ENCODE measurements around the gene TP53I13.
"Not testable (repeated sequence)": the region's sequence is repeated elsewhere in the genome, so short reads cannot be mapped to it uniquely, and the experiment has no call there.

TP53I13 gene, protein sequence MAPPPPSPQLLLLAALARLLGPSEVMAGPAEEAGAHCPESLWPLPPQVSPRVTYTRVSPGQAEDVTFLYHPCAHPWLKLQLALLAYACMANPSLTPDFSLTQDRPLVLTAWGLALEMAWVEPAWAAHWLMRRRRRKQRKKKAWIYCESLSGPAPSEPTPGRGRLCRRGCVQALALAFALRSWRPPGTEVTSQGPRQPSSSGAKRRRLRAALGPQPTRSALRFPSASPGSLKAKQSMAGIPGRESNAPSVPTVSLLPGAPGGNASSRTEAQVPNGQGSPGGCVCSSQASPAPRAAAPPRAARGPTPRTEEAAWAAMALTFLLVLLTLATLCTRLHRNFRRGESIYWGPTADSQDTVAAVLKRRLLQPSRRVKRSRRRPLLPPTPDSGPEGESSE

DNA sequence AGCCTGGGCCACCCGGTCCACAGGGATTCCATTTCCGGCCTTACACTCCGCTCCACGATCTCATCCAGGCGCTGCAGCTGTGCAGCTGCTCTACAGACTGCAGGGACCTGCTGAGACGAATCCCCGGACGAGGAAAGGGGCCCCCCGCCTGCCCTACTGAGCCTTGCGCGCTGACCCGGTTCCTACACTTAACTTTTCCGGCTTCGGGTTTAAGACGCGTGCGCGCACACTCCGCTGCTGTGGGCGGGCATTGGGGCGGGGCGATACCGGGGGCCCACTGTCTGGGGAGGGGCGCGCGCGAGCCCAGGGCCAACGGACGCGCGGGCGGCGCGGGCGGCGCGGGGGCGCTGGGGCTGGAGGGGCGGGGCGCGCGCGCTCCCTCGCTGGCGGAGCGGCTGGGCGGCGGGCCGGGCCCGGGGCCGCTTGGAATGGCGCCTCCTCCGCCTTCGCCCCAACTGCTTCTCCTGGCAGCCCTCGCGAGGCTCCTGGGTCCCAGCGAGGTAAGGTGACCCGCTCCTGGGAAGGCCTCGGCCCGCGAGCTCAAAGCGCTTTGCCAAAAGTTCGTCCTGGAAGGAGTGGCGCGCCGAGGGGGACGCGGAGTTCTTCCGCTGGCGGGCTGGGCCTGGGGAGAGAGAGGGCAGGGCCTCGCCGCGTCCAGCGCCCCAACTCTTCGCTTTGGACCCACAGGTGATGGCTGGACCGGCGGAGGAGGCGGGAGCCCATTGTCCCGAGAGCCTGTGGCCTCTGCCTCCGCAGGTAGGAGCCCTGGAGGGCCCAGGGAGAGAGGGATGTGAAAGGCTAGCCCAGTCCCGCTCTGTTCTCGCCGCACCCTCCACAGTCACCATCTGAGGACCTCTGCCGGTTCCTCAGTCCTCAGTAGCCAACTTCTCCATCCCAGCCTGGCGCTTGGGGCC, at the start of gene TP53I13:
Gene TP53I13 (plus strand): TSS at position 371 of the 914 bp plus-strand sequence. CDS start 58 bp downstream, at position 429.
- peak; percentile 91 for DNase-seq

DNA sequence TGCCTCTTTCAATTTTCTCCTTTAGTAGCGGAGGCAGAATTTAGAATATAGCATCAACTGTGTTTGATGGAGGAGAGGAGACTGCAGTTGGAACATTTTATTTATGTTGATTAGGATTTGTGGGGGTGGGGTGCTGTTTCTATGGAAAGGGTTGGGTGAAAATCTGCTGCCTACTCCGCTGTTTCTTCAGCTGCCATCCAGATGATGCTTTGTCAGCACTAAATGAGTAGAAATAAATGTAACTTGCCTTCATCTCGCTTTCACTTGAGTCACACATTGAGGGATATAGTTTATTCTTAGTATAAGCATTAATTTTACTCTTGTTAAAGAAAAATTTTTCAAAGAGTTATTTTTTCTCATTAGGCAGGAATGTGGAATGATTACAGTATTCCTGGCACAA, 43.8 kb upstream of the TP53I13 start:
- no peak for DNase-seq

DNA sequence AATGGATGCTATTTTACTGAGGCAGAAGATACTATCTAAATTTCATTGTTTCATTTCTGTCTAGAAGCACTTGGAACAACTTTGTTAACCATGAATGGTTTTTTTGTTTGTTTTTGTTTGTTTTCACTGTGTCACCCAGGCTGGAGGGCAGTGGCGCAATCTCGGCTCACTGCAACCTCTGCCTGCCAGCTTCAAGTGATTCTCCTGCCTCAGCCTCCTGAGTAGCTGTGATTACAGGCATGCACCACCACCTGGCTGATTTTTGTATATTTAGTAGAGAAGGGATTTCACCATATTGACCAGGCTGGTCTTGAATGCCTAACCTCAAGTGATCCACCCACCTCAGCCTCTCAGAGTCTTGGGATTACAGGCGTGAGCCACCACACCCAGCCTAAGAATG, 42.2 kb upstream of the TP53I13 start:
- no peak for DNase-seq

DNA sequence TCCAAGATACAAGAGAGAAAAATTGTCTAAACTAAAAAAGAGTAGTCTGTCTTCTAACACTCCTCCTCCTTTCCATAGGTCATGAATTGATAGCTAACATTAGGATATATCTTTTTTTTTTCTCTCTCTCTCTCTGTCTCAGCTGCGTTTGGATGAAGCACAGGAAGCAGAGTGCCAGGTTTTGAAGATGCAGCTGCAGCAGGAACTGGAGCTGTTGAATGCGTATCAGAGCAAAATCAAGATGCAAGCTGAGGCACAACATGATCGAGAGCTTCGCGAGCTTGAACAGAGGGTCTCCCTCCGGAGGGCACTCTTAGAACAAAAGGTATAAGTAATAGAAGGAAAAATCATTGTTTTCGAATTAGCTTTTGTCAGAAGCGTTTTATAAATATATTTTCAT, 34.5 kb upstream of the TP53I13 start:
- no peak for DNase-seq

DNA sequence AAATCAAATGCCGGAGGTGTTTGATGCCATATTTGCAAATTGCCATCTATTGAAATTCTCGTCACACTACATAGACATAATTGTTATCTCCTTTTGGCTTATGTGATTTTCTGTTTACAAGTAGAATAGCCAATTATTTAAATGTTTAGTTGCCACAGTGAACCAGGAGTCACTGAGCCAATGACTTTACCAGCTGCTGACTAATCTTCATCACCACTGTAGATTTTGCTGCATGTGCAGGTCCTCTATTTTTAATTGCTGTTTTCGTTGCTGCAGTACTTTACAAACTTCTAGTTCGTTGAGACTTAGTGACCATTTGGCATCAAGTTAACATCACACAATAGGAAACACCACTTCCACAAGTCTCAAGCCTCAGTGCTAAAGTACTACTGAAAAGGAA, 24.4 kb upstream of the TP53I13 start:
- DNase-seq: no peak

DNA sequence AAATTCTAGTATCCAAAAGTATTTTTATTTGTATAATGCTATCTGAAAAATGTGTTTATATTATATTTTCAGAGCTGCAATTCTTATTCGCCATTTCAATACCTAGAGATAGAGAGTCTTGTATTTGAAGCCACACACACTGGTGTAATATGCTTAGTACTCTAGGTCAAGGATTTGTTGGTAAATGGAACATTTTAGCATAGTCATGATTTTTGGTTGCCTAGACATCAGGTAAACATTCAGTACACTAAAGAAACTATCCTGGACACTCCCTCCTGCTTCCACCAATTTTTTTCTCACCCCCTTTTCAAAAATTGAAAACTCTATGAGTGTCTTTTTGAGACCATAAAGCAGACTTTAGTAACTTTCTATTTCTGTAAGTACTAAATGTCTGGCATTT, 22.4 kb upstream of the TP53I13 start:
- no peak for DNase-seq

DNA sequence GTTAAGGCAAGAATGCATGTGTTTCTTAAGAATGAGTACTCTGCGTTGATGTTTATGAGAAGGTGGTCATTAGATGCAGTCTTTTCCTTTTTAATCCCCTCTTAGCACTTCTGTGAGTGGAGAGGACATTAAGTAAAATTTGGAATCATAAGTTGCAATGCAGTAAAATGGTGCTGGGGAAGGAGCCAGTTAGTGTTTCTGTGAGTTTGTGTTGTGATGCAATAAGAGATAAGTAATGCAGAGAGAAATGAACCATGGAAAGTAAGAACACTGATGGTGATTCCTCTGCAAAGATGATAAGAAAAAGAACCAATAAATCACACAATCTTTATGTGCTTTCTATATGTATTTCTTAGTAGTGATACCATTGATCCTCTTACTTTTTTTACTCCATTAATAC, 21.7 kb upstream of the TP53I13 start:
- no peak for DNase-seq

DNA sequence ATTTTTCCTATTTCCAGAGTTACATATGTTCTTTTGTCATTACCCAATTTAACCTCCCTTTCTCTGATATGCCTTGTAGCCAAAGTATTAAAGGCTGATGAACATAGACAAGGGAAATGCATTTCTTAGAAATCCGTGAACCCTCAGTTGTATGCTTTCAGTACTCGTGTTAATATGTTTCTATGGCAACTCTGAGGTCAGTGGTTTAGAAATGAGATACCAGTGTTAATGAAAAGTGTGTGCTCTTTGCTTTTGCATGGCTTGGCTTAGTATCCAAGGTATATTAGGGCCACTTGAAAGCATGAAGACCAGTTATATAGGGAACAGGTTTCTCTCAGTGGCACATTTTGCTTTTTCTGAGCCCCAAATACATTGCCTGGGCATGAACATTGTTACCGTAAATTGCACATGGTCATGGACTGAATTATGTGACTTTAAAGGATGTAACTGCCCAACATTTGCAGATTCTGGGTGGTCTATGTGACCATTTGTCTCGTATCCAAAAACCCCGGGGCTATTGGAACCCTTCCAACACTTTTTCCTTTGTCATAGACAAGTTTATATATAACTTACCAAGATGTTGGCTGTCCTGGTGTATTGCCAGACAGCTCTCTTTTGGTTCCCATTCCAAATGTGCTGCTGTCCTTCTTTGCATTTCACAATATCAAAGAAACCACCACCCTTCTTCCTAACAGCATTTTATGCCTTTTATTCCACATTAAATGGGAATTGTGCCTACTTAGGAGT, 19.2 kb upstream of the TP53I13 start:
- no peak for DNase-seq

DNA sequence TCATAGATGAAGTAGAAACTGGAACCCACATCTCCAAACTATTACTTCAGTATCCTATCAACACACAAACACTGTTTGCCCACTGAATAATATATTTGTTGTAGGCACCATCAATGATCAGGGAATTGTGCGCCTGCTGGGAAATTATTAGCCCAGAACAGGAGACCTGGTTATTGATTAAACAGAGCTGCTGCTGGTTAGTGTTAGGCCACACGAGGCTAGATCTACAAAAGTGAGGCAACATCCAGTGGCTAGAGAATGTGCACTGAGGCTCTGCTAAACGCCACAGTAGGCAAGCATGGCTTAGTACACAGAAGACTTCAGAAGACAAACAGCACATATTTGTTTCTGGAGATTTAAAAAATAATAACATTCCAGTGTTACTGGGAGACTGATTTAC, 12.7 kb upstream of the TP53I13 start:
- no peak for DNase-seq

DNA sequence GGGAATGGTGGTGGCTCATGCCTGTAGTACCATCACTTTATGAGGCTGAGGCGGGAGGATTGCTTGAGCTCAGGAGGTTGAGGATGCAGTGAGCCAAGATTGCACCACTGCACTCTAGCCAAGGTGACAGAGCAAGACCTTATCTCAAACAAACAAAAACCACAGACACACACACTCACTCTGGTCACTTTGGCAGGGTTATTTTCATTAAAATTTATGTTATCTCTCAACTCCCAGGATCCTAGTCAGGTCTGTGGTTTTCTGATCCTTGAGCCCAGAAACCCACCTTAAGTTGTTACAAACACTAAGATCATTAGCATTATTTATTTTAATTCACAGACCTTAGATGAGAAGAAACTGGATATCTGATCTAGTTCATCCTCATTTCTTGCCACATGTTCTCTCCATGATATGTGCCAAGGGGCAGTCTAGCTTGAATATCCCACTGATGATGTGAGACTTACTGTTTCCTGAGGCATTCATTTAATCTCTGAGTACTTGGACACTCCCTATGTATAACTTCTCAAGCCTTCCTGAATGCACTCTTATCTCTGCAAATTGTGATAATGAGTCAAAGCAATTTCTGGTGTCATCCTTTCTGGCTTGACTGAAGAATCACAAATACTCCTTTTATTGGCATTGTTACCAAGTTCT, 11.3 kb upstream of the TP53I13 start:
- no peak for DNase-seq

DNA sequence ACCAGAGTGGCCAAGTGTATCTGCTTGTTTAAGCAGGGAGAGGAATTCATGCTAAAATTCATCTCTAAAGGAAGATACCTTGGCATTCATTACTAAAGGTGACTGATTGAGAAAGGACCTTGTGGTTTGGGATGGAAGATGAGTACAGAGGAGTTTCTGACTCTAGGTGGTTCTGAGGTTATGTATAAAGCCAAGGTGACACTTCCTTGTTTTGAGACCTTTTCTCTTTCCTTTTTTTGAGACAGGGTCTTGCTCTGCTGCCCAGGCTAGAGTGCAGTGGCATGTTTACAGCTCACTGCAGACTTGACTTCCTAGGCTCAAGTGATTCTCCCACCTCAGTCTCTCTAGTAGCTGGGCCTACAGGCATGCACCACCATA, 10.8 kb upstream of the TP53I13 start:
- DNase-seq: no peak

DNA sequence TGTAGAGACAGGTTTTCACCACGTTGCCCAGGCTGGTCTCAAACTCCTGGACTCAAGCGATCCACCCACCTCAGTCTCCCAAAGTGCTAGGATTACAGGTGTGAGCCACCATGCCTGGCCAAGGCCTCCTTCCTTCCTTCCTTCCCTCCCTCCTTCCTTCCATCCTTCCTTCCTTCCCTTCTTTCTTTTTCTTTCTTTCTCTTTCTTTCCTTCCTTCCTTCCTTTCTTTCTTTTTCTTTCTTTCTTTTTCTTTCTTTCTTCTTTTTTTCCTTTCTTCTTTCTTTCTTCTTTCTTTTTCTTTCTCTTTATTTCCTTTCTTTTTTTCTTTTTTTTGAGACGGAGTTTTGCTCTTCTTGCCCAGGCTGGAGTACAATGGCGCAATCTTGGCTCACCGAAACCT, 10.4 kb upstream of the TP53I13 start:
- DNase-seq: not testable (repeated sequence)

DNA sequence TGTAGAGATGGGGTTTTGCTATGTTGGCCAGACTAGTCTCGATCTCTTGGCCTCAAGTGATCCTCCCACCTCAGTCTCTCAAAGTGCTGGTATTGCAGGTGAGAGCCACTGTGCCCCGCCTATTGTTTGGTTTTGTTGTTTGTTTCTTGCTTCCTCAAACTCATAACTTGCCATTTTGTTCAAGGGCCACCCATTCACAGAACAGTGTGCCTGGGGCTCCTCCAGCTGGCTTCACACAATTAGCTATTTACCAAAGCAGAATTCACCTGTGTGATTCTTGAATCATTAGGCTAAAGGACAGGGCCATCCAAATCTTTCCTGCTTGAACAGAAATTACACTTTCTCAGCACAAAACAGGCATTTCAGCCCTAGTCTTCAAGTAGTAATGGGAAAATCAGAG, 8.9 kb upstream of the TP53I13 start:
- no peak for DNase-seq

DNA sequence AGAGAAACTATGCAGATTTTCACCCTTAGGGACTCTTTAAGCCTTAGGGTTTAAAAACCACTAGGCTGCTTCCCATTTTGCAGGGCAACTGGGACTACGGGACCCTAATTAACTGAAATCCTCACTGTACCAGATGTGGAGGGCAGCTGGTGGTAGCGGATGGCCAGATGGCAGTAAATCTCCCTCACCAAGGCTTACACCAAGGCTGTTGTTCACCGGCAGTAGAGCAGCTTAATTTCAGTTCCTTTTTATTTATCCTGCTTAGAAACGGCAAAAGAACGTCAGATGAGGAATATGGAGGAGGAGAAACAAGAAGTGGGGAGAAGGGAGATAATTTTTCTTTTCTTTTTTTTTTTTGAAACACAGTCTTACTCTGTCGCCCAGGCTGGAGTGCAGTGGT, 8.2 kb upstream of the TP53I13 start:
- DNase-seq: no peak

DNA sequence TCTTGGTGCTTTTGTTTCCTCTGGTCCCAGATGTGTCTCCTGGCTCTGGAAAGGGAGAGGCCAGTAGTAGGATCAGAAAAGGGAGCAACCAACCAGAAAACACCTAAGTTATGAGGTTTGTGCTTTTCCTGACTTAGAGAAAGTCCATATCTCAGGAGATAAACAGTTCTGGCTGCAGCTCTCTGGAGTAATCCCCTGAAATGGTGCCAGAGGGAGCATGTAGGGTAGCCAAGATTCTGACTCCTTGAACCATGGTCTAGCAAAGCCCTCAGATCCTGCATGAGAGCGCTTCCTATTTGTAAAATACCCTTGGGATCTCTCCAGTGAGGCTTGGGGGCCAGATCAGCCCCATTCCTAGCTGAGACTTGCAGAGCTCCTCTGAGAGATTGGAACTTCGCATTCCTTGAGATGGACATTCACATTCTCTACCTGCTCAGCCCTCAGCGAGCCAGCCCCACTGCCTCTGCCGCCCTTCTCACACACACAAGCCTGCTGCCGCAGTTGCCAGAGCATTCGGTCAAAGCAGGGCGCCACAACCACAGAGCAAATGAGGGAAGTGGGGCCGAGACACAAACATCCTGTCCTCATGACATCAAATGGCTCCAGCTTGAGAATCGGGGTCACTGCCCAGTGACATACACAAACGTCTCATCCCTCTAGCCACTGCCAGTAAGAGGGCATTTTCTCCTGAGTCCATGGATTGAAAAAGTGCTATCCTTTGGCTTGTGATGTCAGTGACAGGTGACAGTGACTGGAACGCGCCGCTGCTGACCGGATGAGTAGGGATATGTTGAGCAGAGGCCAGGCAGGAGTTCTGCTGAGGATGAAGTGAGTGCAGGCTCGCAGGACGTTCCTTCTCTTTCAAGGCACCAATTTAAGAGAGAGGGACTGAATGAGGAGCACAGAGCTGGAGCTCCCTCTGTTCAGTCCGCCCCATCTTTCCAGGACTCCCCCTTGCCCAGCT, 6.7 kb upstream of the TP53I13 start:
- no peak for DNase-seq

DNA sequence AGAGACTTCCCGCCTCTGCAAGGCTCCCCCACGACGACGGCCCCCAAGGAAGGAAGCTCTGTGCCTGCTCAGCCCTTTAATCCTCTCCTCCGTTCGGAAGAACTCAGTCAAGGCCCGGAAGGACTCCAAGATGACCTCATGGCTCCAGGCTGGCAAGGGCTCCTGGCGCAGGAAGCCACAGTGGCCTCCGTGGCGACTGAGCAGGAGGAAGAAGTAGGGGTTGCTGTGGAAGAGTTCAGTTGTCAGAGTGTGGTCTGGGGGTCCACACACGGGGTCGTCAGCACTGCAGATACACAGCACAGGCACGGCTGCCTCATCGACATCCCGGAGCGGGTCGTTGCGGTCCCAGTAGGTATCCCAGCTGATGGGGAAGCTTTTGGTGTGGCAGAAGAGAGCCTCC, 5.9 kb upstream of the TP53I13 start:
- DNase-seq: no peak

DNA sequence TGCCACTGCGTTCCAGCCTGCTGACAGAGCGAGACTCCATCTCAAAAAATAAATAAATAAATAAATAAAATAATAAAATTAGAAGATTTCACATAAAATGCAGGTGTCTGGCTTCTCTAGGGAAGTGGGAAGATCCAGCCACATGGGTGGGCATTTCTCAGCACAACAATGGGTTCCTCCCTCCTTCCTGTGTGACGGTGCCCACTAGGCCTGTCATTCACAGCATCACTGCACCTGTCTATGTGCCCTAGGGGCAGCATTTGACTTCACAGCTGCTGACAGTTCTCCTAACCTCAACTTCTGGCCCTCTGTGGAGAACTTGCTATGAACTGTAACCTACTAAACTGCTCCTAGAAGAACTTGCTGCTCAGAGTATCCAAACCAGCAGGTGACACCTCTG, 4.7 kb upstream of the TP53I13 start:
- no peak for DNase-seq

DNA sequence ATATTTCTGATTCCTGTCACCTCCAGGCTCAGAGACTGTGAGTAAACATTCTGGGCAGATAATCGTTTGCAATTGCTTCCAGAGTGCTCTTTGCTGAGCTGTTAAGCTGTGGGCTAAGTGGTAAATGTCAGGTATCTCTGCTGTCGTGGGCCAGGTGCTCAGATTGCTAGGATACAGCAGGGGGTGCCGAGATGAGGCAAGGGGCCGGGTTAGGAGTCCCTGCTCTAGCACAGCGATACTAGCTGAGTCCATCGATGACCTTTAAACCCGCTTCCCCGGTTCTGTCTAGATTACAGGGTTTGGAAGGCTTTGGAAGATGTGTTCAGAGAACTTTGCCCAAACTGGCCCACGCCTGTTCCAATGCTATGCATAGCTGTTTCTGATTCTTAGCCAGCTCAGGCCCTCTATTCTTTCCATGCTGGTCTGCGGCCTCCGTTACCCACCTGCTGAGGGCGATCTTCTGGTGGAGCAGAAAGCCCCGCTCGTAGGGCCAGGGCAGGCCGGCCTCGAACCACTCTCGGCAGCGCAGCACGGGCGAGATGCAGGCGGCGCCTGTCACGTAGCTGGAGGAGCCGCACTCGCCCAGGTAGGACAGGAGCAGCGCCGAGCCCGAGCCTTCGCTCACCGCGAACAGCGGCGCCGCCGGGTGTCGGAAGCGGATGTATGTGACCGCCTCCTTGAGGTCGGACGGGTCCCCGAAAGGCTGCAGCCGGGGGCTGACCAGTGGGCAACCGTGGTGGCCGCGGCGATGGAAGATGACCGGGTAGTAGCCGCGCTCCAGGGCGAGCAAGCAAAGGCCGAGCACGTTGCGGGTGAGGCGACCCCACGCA, 2.6 kb upstream of the TP53I13 start:
- peak; percentile 61 for DNase-seq

DNA sequence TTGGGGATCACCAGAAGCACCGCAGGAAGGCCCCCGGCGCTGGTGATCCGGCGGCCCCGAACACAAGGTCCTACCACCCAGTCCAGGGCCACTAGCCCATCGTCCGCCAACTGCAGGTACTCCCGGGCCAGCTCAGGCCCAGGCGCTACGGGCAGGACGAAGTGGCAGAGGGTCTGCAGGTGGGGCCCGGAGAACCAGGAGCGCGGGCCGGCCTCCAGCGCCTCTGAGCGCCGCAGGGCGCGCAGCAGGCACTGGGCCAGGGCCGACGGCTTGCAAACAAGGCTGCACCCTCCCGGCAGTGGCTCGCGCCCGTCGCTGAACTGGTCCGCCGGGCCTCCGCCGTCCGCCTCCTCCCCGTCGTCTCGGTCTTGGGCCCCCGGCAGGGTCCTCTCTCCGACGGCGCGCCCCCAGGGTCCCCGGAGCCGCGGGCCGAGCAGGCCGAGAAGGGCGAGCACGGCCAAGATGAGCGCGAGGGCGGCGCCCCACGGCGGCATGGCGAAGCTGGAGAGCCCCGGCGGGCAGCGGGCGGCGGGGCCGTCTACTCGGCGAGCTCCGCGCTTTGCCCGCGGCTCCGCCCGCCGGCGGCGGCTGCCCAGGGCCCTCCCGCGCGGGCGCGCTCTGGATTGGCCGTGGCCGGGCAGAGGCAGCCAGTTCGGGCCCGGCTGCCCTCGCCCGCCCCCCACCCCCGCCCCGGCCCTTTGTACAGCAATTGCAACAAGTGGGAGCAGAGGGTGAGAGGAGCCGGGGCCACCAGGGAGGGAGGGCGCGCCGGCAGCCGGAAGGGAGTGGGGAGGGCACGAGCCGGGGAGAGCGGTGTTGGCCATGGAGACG, 1.8 kb upstream of the TP53I13 start, which contains the start of gene ABHD15:
Gene ABHD15 (minus strand): TSS at position 565 of the 831 bp plus-strand sequence. CDS start 71 bp downstream, at position 494.
- peak; percentile 64 for DNase-seq

DNA sequence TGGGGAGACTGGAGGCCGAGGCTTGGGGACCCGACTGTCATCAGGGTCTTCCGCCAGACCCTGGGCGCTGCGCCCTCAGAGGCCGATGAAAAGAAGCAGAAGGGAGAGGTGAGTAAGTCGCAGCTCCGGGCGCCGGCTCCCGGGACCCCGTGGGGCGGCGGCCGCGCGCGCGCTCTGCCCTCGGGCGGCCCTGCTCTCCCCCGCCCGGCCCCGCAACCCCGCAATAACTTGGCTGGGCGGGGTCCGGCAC, 1.3 kb upstream of the TP53I13 start:
- DNase-seq: no peak

All from activated naive CD4-positive, alpha-beta T cell treated with Interleukin-2 at 50 U/mL for 16 hours (primary cell).